Activated T-cell treated with anti-CD3 and anti-CD28 coated beads, Interleukin-2, amount 50 U/mL, for 4 hours (primary cell): Measurements from ENCODE around the gene IKZF5. TPM values are rescaled to one million over a fixed set of nuclear protein-coding genes. Genes with fewer than 3 reads are reported as not detected.

Experiments
- ATAC-seq, 2 donors: fragments of 200-7000 bp; cut with Tn5 transposase; one replicate each; pipeline ENCODE4 v1.10.0; 2021
- DNase-seq: peaks from one replicate; pipeline ENCODE4 v3.0.0-alpha.2; 2020
- H3K27me3 Mint-ChIP-seq: one replicate; pipeline ENCODE4 v1.8.0; 2021; ENCODE audit warnings: low read depth, mixed read lengths
- H3K36me3 Mint-ChIP-seq: one replicate; pipeline ENCODE4 v1.8.0; 2022; ENCODE audit warnings: mixed read lengths; ENCODE audit not compliant: insufficient read depth
- H3K4me1 Mint-ChIP-seq: one replicate; pipeline ENCODE4 v1.8.0; 2021; ENCODE audit warnings: low read depth, mixed read lengths
- H3K4me3 Mint-ChIP-seq: one replicate; pipeline ENCODE4 v1.8.0; 2021; ENCODE audit warnings: mild to moderate bottlenecking, moderate library complexity, mixed read lengths
- H3K9me3 Mint-ChIP-seq: one replicate; pipeline ENCODE4 v1.8.0; 2021; ENCODE audit warnings: mixed read lengths
- total RNA-seq, 3 donors: library from RNA; stranded (reverse); gene quantifications; one replicate each; pipeline ENCODE4 v1.2.1, GENCODE V29; 2021

Gene IKZF5, protein sequence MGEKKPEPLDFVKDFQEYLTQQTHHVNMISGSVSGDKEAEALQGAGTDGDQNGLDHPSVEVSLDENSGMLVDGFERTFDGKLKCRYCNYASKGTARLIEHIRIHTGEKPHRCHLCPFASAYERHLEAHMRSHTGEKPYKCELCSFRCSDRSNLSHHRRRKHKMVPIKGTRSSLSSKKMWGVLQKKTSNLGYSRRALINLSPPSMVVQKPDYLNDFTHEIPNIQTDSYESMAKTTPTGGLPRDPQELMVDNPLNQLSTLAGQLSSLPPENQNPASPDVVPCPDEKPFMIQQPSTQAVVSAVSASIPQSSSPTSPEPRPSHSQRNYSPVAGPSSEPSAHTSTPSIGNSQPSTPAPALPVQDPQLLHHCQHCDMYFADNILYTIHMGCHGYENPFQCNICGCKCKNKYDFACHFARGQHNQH
- 10 to 100 TPM; 18.2 to 29.6 (median 21.0) TPM for total RNA-seq

DNA sequence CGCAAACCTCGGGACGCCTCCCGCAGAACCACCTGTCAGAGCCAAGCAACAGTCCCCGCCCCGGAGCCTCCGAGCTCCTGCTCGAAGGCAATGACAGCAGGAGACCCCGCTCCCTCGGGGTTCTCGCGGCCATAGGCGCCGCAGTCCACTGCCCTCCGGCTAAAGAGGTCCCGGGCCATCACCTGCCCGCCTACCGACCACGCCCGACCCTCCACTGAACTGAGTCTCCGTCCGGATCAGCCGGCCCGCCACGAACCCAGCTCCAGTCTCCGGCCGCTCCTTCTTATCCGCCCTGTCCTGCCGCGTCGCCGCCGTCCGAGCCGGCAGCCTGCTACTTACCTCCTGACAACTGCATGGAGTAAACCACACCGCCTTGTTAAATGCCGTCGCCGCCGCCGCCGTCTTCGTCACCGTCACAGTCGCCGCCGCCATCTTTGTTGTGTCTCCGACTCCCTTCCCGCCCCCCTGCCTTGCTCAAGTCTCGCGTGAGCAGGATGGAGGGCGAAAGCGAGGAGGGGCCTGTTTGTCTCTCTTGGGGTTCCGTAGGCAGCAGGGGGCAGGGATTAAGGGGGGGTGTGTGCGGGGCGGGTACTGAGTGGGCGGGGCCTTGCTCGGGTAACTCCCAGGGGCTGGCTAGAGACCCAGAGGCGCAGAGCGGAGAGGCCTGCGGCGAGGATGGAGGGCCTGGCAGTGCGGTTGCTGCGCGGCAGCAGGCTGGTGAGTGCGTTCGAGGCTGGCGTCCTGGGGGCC, at the start of gene IKZF5, which contains the start of gene ACADSB:
TSS of gene IKZF5 (minus strand) at position 441 of the 750 bp plus-strand sequence. CDS start 10,170 bp downstream, outside the sequence.
TSS of gene ACADSB (plus strand) at position 652 of the 750 bp plus-strand sequence. CDS start at position 676, 24 bp downstream.
- Mint-ChIP-seq H3K27me3 (no peaks in the 10 kb centered on the region), H3K4me3 (peak within 1 kb of the TSS; percentile 99), H3K4me1 (peaks cover 51% of the 10 kb centered on the region), H3K36me3 (peaks cover 12% of the 10 kb centered on the region), H3K9me3 (no peaks in the 10 kb centered on the region)
- ATAC-seq: peak; percentile 91 to 93
- DNase-seq: peak; percentile 96

- DNase-seq (no peak), ATAC-seq (no peak)
- H3K9me3 Mint-ChIP-seq: no peaks in the 10 kb centered on the region
- peaks cover 1% of the 10 kb centered on the region for H3K27me3 Mint-ChIP-seq
- H3K4me1 Mint-ChIP-seq: no peaks in the 10 kb centered on the region
- peaks cover 23% of the 10 kb centered on the region for H3K36me3 Mint-ChIP-seq
- H3K4me3 Mint-ChIP-seq: no peak overlapping the region
Observed at GRCh38 chr10:123057968-123058367, 49.4 kb upstream of the IKZF5 start.

DNA sequence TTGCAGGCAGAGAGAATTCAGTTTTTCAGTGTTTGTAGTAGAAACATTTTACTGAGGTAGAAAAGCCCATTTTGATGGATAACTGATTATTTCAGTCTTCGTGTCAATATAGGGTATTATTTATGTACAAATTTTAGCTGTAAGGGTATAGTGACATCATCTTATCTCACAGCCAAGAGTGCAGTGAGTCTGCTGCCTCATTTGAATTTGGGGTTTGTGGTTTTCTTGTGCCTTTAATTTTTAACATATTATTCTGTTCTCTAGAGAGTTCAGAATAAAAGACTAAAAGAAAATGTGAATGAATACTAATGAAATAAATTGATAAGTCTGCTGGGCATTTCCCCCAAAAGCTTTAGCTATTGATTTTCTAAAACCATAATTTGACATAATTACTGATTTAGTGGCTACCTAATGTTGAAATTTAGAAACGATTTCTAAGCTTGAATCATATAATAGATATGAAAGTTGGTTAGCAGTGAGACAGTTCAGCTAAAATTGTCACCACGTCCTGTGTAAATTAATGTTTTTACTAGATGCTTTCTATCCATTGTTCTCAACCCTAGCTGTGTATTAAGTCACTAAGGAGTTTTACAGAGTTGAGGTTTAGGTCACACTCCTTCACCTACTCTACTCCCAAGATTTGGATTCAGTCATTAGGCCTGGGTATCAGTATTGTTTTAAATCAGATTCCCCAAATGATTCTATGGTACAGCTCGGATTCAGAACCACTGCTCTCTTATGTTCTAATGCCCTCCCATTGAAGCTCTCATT, 37.6 kb upstream of the IKZF5 start:
- ATAC-seq: no peak

DNA sequence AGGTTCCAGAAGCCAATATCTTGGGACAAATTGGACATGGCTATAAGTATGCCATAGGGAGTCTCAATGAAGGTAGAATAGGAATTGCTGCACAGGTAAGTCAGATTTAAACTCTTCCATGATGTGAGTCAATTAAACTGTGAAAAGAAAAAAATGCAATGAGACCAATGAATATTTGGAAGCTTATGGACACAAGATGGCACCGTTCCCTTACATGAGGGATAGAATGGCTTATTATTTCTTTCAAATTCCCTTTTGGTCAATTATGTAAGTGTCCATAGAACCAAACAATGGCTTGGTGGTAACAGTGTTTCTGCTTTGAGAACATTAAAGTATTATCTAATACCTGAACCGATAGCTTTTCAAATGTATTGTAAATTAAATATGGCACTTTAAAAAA, 35.8 kb upstream of the IKZF5 start:
- Mint-ChIP-seq H3K27me3 (no peaks in the 10 kb centered on the region), H3K4me3 (no peak overlapping the region), H3K36me3 (peaks cover 25% of the 10 kb centered on the region), H3K9me3 (no peaks in the 10 kb centered on the region), H3K4me1 (peaks cover under 1% of the 10 kb centered on the region)
- DNase-seq: no peak
- no peak for ATAC-seq

More for the DNA sequence above, 37.6 kb upstream of the IKZF5 start:
- no peak for DNase-seq
- Mint-ChIP-seq H3K9me3 (no peaks in the 10 kb centered on the region), H3K4me3 (no peak overlapping the region), H3K4me1 (no peaks in the 10 kb centered on the region), H3K27me3 (no peaks in the 10 kb centered on the region), H3K36me3 (peaks cover 32% of the 10 kb centered on the region)

DNA sequence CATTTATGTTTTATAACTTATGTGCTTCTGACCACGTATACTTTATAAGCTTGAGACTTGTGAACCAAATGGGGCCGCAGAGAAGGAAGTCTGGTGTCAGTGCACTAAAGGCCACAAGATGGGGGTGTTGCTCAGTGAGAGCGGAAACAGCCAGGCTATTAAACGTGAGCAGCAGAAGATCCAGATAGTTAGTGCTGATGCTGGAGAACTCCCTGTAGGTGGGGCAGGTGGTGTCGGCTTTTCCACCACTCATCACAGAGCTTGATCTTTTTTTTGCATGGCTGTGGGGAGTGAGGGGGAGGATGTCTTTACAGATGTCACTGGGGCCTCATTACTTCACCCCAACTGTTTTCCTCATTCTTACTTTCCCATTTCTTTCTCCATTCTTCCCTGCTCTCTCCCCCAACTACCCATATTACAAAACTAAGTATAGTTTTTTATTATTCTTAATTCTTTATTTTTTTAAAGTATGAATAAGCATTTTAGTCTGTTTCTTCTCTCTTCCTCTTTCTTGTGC, 34.9 kb upstream of the IKZF5 start:
- Mint-ChIP-seq H3K4me1 (peaks cover 3% of the 10 kb centered on the region), H3K27me3 (no peaks in the 10 kb centered on the region), H3K9me3 (no peaks in the 10 kb centered on the region), H3K4me3 (no peak overlapping the region), H3K36me3 (peaks cover 24% of the 10 kb centered on the region)
- peak in 1 of 2 donors; percentile 54 for ATAC-seq
- peak; percentile 24 for DNase-seq

DNA sequence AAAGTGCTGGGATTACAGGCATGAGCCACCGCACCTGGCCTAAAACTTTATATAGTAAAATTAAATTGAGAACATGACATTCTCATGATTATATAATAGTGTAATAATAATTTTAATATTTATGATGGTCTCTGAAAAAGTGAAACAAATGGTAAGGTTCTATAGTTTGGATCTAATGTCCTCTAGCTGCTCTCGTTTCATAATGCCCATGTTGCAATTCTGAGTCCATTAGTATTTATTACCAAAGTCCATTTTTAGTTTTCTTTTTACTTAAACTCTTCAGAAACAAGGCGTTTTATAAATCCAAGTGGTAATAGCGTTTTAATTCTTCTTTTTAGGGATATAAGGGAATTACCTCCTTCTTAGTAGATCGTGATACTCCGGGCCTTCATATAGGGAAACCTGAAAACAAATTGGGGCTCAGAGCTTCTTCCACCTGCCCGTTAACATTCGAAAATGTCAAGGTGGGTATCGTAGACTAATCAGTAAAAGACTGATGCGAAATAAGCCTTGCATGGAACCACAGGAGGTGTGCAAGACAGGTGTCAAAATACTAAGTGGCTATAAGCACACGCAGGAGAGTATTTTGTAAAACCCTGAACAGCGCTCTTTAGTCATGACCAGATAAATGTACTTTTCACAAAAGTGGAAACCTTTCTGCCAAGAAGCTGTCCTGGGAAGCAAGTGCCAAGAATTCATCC, 34.3 kb upstream of the IKZF5 start:
- H3K4me1 Mint-ChIP-seq: peaks cover 3% of the 10 kb centered on the region
- no peaks in the 10 kb centered on the region for H3K27me3 Mint-ChIP-seq
- no peak overlapping the region for H3K4me3 Mint-ChIP-seq
- no peak for ATAC-seq
- DNase-seq: no peak
- H3K9me3 Mint-ChIP-seq: no peaks in the 10 kb centered on the region
- H3K36me3 Mint-ChIP-seq: peaks cover 18% of the 10 kb centered on the region

- no peak for ATAC-seq
- Mint-ChIP-seq H3K4me3 (no peak overlapping the region), H3K36me3 (peaks cover 21% of the 10 kb centered on the region), H3K4me1 (peaks cover 3% of the 10 kb centered on the region), H3K9me3 (no peaks in the 10 kb centered on the region), H3K27me3 (no peaks in the 10 kb centered on the region)
- no peak for DNase-seq
Observed at GRCh38 chr10:123039632-123039930, 31.0 kb upstream of the IKZF5 start.

DNA sequence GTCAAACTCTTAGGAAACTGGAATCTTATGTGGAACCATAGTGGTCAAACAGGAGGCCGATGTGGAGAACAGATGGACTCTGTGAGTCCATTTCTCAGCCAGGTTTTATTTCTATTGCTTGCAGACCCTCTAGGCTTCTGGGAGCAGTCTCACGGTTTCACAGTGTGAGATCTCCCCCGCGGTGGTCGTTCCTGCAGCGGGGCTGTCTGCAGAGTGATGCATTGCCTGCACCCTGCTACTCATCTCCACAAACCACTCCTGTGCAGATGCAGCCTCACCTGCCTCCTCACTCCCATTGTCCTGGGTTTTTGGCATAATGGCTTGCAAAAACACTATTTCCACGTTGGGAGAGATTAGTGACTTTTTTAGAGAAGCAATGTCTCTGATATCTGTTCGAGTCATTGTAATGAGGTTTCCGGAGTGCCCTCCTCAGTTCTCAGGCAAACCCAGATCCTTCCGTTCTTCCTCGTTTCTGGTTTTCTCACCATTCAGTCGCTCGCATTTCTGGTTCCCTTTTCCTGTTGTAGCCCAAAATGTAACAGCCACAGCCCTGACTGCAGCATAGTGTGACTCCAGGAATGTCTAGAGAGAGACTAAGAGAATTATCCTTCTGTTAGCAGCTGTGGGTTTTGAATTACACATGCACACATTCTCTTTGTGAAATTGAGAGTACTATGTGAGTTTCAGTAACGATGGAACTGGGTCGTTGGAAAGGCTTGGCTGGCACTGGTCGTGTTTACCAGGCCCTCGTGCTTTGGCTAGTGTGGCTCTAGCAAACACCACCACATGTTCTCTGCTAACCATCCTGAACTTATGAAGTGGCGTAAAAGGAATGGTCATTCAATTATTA, 30.4 kb upstream of the IKZF5 start:
- ATAC-seq: no peak
- Mint-ChIP-seq H3K36me3 (peaks cover 23% of the 10 kb centered on the region), H3K9me3 (no peaks in the 10 kb centered on the region), H3K4me3 (no peak overlapping the region), H3K4me1 (peaks cover 3% of the 10 kb centered on the region), H3K27me3 (no peaks in the 10 kb centered on the region)
- no peak for DNase-seq

DNA sequence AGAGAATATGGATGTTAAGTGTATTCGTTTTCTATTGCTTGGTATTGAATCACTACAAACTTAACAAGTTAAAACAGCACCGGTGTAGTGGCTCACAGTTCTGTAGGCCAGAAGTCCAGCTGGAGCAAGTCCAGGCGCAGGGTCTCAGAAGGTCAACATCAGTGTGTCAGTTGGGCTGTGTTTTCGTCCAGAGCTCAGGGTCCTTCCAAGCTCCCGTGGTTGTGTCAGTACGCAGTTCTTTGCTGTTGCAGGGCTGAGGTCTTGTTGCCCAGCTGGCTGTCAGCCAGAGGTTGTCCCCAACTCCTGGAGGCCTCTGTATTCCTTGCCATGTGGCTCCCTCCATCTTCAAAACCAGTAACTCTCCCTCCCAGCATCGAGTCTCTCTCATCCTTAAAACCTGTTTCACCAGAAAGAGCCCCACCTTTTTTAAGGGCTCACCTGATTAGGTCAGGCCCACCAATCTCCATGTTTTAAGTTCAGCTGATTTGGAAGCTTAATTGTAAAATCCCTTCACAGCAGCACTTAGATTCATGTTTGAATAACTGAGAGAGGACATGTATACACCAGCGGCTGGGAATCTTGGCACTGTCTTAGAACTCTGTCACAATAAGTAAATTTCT, 27.0 kb upstream of the IKZF5 start:
- ATAC-seq (no peak), DNase-seq (no peak)
- Mint-ChIP-seq H3K4me3 (no peak overlapping the region), H3K9me3 (no peaks in the 10 kb centered on the region), H3K4me1 (peaks cover 3% of the 10 kb centered on the region), H3K36me3 (peaks cover 18% of the 10 kb centered on the region), H3K27me3 (no peaks in the 10 kb centered on the region)

- H3K9me3 Mint-ChIP-seq: no peaks in the 10 kb centered on the region
- no peak for ATAC-seq
- H3K4me3 Mint-ChIP-seq: no peak overlapping the region
- no peak for DNase-seq
- peaks cover 23% of the 10 kb centered on the region for H3K36me3 Mint-ChIP-seq
- H3K27me3 Mint-ChIP-seq: no peaks in the 10 kb centered on the region
- H3K4me1 Mint-ChIP-seq: peaks cover 3% of the 10 kb centered on the region
Observed at GRCh38 chr10:123034332-123034731, 25.7 kb upstream of the IKZF5 start.

GRCh38 chr10:123031124-123031523, 22.5 kb upstream of the IKZF5 start:
- Mint-ChIP-seq H3K4me1 (no peaks in the 10 kb centered on the region), H3K27me3 (no peaks in the 10 kb centered on the region), H3K36me3 (peaks cover 15% of the 10 kb centered on the region), H3K4me3 (no peak overlapping the region), H3K9me3 (no peaks in the 10 kb centered on the region)
- DNase-seq: no peak
- no peak for ATAC-seq

DNA sequence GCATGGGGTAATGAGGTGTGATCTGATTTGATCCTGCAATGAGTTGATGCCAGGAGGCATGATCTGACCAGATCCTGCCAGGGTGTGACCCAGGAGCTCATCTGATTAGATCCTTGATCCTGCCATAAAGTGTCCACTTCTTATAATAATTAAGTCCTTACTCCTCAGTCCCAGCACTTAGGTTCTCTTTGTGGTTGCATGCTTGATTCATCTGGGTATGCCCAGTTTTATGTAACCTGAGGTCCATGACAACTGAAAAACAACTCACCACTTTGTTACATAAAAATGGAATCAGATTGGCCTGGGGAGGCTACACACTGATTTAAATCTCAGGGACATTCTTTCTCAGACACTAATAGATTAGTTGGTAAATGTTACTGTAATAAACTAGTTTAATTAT, 19.3 kb upstream of the IKZF5 start:
- Mint-ChIP-seq H3K4me1 (no peaks in the 10 kb centered on the region), H3K36me3 (peaks cover 7% of the 10 kb centered on the region), H3K4me3 (no peak overlapping the region), H3K9me3 (no peaks in the 10 kb centered on the region), H3K27me3 (no peaks in the 10 kb centered on the region)
- DNase-seq (no peak), ATAC-seq (no peak)

GRCh38 chr10:123026302-123026701, 17.7 kb upstream of the IKZF5 start:
- Mint-ChIP-seq H3K36me3 (peaks cover 6% of the 10 kb centered on the region), H3K9me3 (no peaks in the 10 kb centered on the region), H3K4me1 (no peaks in the 10 kb centered on the region), H3K27me3 (no peaks in the 10 kb centered on the region), H3K4me3 (no peak overlapping the region)
- ATAC-seq (no peak), DNase-seq (no peak)
